ENCODE results near the gene AFAP1. TPM values are rescaled to one million over a fixed set of nuclear protein-coding genes. Genes with fewer than 3 reads are reported as not detected.

The AFAP1 gene
- total RNA-seq, 1 experiment from 2014 or later: 27.6 TPM

GRCh38 chr4:7738458-7739076 lies 201.1 kb downstream of the AFAP1 start:
- no peak overlapping the region for H3K4me3 ChIP-seq (ENCODE audit: low read depth, low read length)
- H3K27ac Mint-ChIP-seq (ENCODE audit: unreplicated experiment): no peak overlapping the region
- H3K9me3 ChIP-seq: no peaks in the 10 kb centered on the region
- no TSS peak for BruUV-seq (replicated peaks)
- no peak for DNase-seq
- ChIA-PET POLR2A (no interaction called here), CTCF (no interaction called here)
- intact Hi-C loops (cut with micrococcal nuclease; ENCODE audit: unreplicated experiment): no loop called here
- H3K27me3 ChIP-seq (replicated peaks; ENCODE audit: control insufficient read depth, insufficient read depth, low read length): no peaks in the 10 kb centered on the region
- H3K4me3 Mint-ChIP-seq (ENCODE audit: unreplicated experiment): no peak overlapping the region
- no peaks in the 10 kb centered on the region for H3K36me3 Mint-ChIP-seq (ENCODE audit: insufficient read depth, unreplicated experiment)
- no peaks in the 10 kb centered on the region for H3K36me3 ChIP-seq (ENCODE audit: control insufficient read depth, insufficient read depth, low read length)
- H3K27me3 Mint-ChIP-seq (ENCODE audit: insufficient read depth, unreplicated experiment): no peaks in the 10 kb centered on the region
- no peaks in the 10 kb centered on the region for H3K4me1 Mint-ChIP-seq (ENCODE audit: low read depth, unreplicated experiment)
- no peaks in the 10 kb centered on the region for H3K4me1 ChIP-seq
- no peak for TF ChIP-seq CTCF (IDR thresholded peaks at IDR 0.05; ENCODE audit: insufficient read depth in 1 of 2, low read depth in 1 of 2, low read length in 1 of 2, severe bottlenecking in 1 of 2, unreplicated experiment in 1 of 2)
- H3K9me3 Mint-ChIP-seq (ENCODE audit: unreplicated experiment): no peaks in the 10 kb centered on the region

GRCh38 chr4:7737752-7738457 lies 201.8 kb downstream of the AFAP1 start:
- no peak for DNase-seq
- Histone ChIP-seq H3K27me3 (replicated peaks; ENCODE audit: control insufficient read depth, insufficient read depth, low read length) (no peaks in the 10 kb centered on the region), H3K36me3 (ENCODE audit: control insufficient read depth, insufficient read depth, low read length) (no peaks in the 10 kb centered on the region), H3K4me3 (ENCODE audit: low read depth, low read length) (no peak overlapping the region), H3K9me3 (no peaks in the 10 kb centered on the region), H3K4me1 (no peaks in the 10 kb centered on the region)
- CTCF ChIA-PET: no interaction called here
- intact Hi-C loops (cut with micrococcal nuclease; ENCODE audit: unreplicated experiment): no loop called here
- H3K27ac Mint-ChIP-seq (ENCODE audit: unreplicated experiment): no peak overlapping the region
- H3K4me1 Mint-ChIP-seq (ENCODE audit: low read depth, unreplicated experiment): no peaks in the 10 kb centered on the region
- no peak for TF ChIP-seq CTCF (IDR thresholded peaks at IDR 0.05; ENCODE audit: insufficient read depth in 1 of 2, low read depth in 1 of 2, low read length in 1 of 2, severe bottlenecking in 1 of 2, unreplicated experiment in 1 of 2)
- no TSS peak for BruUV-seq (replicated peaks)
- no peaks in the 10 kb centered on the region for H3K27me3 Mint-ChIP-seq (ENCODE audit: insufficient read depth, unreplicated experiment)
- no peak overlapping the region for H3K4me3 Mint-ChIP-seq (ENCODE audit: unreplicated experiment)
- H3K36me3 Mint-ChIP-seq (ENCODE audit: insufficient read depth, unreplicated experiment): no peaks in the 10 kb centered on the region
- H3K9me3 Mint-ChIP-seq (ENCODE audit: unreplicated experiment): no peaks in the 10 kb centered on the region
- POLR2A ChIA-PET: no interaction called here

- CTCF ChIA-PET: no interaction called here
- no peaks in the 10 kb centered on the region for H3K27me3 ChIP-seq (replicated peaks; ENCODE audit: control insufficient read depth, insufficient read depth, low read length)
- no peak overlapping the region for H3K4me3 ChIP-seq (ENCODE audit: low read depth, low read length)
- Mint-ChIP-seq H3K4me1 (ENCODE audit: low read depth, unreplicated experiment) (no peaks in the 10 kb centered on the region), H3K36me3 (ENCODE audit: insufficient read depth, unreplicated experiment) (no peaks in the 10 kb centered on the region), H3K9me3 (ENCODE audit: unreplicated experiment) (no peaks in the 10 kb centered on the region), H3K27me3 (ENCODE audit: insufficient read depth, unreplicated experiment) (no peaks in the 10 kb centered on the region), H3K4me3 (ENCODE audit: unreplicated experiment) (no peak overlapping the region), H3K27ac (ENCODE audit: unreplicated experiment) (no peak overlapping the region)
- DNase-seq: no peak
- intact Hi-C loops (cut with micrococcal nuclease; ENCODE audit: unreplicated experiment): no loop called here
- no peaks in the 10 kb centered on the region for H3K4me1 ChIP-seq
- H3K36me3 ChIP-seq (ENCODE audit: control insufficient read depth, insufficient read depth, low read length): no peaks in the 10 kb centered on the region
- no peak for TF ChIP-seq CTCF (IDR thresholded peaks at IDR 0.05; ENCODE audit: insufficient read depth in 1 of 2, low read depth in 1 of 2, low read length in 1 of 2, severe bottlenecking in 1 of 2, unreplicated experiment in 1 of 2)
- no TSS peak for BruUV-seq (replicated peaks)
- no peaks in the 10 kb centered on the region for H3K9me3 ChIP-seq
- POLR2A ChIA-PET: no interaction called here
Measured at GRCh38 chr4:7737268-7737645, 202.4 kb downstream of the AFAP1 start.

Measured in Caco-2 (cell line).